NCI-H2171 (cell line): ENCODE results near the gene TMEM184B.
A peak's percentile ranks its signal among the peaks of the same experiment; 100 is the strongest.

Source experiments
- DNase-seq: peaks from one replicate; lab custom pipeline; 2025; lab: John Stamatoyannopoulos, UW

Gene TMEM184B

DNA sequence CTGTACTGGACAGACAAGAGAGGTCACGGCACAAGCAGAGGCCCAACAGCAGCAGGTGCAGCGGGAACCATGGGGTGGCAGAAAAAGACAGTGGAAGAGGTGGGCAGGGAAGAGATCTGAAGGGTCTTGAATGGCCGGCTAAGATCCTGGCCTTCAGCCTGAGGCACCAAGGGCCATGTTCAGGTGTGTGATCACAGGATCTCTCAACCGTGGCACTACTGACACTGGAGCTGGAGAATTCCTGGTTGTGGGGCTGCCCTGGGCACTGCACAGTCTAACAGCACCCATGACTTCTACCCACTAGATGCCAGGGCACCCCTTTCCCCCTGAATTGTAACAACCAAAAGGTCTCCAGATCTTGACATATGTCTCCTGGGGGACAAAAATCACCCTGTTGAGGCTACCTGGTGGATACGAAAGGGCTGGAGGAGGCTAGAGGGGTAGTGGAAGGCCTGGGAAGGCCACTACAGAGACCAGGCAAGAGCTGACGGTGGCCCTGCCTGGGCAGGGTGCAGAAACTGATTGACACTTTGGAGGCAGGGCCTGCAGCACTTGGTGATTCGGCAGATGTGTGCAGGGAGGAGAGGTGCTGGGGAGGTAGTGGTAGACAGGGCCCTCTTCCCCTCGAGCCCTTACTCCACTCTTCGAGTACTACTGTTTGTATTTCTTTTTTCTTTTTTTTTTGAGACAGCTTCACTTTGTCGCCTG, 36.1 kb upstream of the TMEM184B start:
- no peak for DNase-seq

DNA sequence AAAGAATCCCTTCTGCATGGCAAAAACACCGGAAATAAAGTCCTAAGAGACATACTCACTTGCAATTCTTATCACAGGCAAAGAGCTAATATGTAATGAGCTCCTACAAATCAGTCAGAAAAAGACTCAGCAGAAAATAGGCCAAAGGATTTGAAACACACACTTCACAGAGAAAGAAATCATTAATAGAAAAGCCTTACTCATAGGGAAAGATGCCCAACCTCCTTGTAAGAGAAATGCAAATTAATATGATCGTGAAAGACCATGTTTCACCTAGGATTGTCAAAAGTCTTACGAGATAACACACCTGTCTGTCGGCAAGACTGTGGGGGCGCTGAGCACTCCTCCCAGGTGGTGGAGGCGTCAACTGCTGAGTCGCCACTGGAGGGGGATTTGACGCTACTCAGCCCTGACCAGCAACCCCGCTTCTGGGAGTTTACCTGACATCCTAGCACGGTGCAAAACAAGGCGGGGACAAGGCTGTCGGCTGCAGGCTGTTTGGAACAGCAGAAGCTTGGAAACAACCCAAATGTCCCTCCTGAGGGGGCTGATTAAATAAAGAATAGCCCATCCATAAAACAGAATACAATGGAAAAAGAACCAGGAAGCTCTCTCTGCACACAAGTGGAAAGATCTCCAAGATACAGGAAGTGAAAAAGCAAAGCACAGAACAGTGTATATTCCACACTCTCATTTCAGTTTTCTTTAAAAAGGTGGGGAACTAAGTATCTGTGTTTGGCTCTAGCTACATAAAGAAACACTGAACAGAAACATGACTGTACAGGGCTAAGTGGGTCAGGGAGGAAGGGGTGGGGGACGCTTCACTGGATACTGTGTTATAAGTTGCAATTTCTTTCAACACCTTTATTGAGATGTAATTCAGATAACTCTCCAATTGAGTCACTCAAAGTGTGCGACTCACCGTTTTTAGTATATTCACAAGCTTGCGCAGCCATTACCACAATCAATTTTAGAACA, 33.0 kb upstream of the TMEM184B start:
- DNase-seq: peak; percentile 30

DNA sequence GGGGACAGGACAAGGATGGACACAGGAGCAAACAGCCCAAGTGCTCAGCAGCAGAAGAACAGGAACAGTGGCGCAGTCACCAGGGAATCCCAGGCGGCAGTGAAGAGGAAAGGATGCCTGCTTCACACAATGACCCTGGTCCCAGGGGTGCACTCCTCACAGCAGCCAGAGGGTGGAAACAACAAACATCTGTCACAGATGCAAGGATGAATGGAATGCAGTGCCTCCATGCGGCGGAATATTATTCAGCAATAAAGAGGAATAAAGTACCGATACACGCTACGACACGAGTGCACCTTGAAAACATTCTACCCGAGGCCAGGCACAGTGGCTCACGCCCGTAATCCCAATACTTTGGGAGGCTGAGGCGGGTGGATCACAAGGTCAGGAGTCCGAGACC, 31.7 kb upstream of the TMEM184B start:
- DNase-seq: no peak

DNA sequence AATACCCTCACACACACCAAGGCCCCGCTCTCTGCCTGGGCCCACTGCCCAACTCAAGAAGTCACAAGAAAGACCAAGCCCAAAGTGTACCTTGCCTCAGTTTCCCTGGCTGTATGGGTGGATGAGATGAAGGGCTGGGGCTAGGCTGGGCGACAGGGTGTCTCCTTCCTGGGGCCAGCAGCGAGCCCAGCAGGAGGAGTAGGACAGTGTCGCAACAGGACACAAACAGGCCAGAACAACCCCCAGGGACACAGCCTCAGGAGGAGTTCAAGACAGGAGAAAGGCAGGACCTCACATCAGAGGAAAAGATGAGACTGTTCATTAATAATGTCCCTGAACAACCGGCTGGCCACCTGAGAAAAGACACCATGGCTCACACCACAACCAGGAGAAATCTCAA, 31.2 kb upstream of the TMEM184B start:
- no peak for DNase-seq

DNA sequence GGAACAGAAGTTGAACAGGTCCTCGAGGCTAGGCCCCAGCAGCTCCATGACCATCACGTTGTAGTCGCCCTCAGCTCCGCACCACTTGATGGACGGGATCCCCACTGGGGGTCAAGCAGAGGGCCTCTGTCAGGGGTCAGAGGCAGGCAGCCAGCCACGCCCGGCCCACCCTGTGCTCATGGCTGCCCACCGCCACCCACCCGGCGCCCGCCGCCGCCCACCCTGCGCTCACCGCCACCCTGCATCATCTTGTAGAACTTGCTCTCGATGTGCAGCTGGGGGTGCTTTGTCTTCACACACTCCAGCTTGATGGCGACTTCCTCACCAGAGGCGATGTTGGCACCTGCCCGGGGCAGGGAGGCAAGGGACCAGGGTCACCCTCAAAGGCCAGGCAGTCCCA, 30.1 kb upstream of the TMEM184B start:
- DNase-seq: no peak

DNA sequence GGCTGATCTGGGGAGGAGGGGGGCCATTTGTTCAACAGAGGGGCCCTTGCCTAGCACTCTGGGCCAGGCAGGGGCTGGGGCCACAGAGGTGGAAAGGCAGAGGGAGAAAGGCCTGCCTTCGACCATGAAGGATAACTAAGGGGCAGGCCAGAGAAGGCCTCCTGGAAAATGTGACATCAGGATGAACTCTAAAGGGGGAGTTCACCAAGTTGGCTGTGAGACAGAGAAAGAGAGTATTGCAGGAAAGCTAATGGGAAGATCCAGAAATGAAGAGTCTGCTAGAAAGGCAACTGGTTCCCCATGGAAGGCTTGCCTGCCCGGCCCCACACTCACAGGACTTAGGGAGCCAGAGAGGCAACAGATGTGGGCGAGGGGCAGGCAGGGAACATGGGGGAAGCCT, 28.1 kb upstream of the TMEM184B start:
- DNase-seq: no peak

DNA sequence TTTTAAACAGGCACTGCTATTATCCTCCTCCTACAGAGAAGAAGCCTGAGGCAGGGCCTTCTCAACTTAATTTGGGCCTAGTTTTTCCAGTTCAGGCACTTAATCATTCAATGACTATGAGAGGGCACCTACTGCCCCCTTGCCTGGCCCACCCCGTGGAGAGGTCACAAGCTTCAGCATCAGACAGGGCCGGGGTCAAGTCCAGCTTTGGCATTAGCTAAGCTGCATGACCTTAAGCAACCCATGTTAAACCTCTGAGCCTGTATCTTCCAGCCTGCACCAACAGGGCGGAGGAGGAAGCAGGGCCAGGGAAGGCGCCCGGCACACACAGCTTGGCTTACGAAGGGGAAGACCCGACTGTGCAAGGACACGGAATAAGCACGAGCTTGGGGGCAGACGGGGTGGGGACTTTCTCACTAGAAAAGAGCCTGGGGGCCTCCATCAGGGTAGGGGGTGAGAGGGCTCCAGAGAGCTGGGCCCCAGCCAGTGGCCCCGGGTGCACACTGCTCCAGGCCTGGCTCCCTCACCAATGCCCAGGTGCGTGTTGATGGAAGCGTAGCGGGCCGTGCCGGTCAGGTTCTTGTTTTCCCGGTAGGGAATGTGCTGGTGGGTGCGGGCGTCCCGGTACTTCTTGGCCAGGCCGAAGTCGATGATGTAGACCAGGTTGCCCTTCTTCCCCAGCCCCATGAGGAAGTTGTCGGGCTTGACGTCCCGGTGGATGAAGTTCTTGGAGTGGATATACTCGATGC, 27.6 kb upstream of the TMEM184B start:
- DNase-seq: no peak

DNA sequence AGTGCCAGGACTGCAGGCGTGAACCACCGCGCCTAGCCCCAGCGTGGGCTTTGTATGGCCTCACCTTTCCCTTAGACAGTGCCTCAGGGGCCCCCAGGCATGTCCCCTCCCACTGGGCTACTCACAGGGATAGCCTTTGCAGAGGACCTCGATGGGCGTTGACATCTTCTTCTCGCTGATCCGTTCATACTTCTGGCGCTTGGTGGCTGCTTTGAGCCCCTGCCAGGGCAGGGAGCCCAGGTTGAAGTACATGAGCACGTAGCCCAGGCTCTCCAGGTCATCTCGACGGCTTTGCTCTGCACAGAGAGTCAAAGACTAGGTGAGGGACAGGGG, 26.9 kb upstream of the TMEM184B start:
- DNase-seq: no peak

DNA sequence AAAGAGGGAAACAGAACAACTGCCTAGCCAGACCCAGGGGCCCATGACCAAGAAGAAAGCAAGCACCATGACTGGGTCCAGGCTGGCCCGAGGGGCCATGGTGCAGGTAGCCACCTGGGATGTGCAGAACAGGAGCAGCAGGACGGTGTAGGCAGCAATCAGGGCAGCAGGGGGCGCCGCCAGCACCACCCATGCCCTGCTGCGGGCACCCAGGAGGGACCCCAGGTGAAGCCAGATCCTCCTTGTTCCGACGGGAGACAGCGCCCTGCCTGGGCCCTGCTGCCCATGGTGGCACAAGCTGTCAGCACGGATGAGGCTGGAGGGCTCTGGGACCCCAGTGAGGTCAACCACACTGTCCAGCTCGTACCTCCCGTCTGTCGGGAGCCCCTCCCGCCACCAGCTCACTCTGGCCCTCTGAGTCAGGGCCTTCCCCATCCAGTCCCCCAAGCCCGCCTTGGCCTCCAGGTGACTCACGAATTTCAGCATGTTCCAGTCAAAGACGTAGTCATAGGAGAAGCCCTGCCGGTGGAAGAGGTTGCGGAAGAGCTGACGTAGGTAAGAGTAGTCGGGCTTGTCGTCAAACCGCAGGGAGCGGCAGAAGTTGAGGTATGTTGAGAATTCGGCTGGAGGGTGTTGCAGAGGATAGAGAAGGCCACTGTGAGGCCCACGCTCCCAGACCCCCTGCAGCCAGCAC, 25.6 kb upstream of the TMEM184B start:
- DNase-seq: no peak

DNA sequence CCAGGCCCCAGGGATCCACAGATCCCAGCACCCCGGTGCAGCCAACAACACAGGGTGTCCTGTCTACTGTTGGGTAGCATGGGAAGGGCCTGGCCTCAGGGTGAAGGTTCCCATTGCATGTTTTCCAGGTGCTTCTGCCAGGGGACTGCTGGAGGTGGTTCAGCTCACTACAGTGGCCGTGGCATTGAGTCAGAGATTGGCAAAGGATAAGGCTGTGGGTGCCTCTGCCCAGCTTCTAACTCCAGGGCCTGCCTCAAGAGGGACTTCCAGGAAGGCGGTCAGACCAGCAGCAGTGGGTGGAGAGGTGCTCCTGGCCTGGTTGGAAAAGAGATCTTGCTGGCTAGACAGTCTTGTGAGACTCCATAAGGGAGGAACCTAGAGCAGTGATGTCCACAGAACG, 23.6 kb upstream of the TMEM184B start:
- DNase-seq: no peak

DNA sequence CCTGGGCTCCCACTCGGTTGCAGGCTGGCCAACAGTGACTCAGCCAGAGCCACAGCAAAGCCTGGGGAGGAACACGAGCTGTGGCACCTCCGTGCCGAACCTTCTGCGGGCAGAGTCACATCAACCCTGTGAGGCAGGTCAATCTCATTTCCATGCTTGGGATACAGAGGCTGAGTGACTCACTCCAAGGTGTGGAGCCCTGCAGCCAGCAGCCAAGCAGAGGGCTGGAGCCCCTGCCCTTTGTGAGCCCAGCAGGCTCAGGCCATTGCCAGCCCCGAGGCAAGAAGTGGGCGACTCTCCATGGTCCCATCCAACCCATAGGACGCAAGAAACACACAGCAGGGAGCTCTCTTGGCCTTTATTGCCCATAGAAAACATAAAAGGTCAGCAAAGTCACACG, 23.1 kb upstream of the TMEM184B start:
- no peak for DNase-seq

DNA sequence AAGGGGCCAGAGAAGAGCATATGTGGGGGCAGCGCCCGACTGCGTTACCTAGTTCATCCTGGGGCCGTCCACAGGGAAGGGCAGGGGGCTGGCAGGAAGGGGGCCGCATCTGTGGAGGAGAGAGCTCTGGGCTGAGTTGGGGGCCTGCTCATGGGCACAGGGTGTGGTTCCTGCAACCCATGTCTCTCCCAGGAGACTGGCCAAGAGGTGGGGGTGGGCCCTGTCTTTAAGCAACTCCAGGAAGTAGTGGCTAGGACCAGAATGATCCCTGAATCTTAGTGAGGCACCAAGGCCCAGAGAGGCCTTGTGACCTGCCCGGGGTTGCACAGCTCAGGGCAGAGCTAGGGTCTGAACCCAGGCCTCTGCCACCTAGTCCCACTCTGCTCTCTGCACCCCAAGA, 22.5 kb upstream of the TMEM184B start:
- no peak for DNase-seq

DNA sequence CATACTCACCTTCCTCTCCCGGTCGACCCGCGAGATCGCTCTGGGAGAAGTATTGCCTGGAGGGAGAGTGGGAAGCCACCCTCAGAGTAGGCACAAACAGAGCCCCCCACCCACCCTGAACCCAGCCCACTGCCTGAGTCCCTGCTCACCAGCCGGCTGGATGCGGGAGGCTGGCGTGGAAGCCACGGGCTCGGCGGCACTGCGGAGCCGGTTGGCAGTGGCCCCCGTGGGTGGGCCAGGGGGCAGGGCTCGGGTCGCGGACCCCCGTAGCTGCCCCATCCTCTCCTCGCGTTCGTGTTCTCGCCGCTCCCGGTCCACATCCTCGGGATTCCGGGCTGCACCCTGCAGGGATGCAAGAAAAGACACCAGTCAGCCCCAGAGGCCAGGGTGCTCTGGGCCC, 21.4 kb upstream of the TMEM184B start:
- no peak for DNase-seq

DNA sequence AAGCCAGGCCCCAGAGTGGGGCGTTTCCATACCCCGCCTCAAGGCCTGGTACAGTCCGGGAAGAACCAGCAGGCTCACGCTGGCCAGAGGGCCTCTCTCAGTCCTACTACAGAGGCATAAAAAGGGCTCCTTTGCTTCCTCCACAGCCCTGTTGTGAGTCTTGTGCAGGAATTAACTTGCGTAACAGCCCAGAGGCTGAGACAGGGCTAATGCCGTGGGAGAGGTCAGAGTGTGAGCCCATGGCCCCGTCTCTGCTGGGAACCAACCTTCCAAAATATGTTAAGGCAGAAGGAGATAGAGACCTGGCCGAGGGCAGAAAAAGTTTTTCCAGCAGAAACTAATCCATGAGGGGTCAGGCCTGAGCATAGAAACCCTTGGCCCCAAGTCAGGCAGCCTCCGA, 19.9 kb upstream of the TMEM184B start:
- no peak for DNase-seq

DNA sequence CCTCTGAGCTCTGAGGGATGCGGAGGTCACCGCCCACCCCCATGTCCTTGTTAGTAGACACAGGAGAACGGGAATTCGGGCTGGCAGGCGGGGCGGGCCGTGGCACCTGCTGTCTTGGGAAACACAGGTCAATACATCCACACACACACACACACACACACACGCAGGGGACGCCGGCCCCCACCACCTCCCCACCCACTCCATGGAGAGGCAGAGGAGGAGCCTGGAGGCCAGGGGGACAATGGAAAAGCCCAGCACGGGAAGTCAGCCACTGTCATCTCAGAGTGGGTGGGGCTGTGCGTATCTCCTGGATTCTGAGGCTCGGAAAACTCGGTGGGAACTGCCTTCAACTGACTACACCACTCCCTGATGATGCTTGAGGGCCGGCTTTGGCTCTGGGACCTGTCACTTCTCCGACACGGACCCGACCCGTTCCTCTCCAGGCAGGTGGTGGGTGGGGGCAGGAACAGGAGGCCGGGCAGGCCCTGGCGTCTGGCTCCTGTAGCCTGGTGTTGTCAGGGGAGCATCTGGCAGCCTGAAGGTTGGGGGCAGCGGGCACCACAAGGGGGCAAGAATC, 18.5 kb upstream of the TMEM184B start:
- peak; percentile 74 for DNase-seq

DNA sequence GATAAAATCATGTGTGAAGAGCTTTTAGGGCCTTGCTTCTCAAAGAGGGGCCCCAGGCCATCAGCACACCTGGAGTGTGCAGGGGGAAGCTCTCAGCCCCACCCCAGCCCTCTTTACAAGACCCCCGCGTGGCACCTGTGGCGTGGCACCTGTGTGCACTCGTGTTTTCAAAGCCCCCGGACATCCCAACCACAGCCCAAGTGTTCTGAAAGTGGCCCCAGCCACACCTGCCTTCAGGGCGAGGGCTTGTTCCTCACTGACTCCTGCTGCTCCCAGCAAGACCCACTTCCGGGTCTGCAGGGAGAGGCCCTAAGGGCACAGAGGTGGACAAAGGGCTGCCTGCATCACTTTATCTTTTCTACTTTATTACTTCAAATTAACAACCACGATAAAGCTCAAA, 17.5 kb upstream of the TMEM184B start:
- no peak for DNase-seq

DNA sequence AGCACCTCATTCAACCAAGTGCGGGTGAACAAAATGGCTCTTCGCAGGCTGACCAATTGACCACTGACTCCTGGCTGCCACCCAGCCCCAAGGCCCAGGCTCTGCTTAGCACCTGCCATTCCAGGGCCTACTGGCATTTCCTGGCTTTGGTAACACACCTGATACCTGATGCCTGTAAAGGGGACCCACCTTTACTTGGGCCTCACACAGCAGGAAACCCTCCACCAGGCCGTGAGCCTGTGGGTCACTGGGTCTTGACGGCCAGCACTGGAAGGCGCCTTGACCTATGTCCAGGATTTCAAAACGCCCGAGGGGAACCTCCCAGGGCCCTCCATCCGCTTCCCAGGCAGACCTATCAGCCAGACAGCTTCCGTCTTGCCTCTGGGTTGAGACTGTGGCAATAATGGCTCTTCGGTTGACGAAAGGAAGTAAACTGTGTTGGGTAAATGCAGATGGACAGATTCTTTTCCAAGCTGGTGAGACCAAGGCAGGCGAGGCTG, 16.8 kb upstream of the TMEM184B start:
- no peak for DNase-seq

DNA sequence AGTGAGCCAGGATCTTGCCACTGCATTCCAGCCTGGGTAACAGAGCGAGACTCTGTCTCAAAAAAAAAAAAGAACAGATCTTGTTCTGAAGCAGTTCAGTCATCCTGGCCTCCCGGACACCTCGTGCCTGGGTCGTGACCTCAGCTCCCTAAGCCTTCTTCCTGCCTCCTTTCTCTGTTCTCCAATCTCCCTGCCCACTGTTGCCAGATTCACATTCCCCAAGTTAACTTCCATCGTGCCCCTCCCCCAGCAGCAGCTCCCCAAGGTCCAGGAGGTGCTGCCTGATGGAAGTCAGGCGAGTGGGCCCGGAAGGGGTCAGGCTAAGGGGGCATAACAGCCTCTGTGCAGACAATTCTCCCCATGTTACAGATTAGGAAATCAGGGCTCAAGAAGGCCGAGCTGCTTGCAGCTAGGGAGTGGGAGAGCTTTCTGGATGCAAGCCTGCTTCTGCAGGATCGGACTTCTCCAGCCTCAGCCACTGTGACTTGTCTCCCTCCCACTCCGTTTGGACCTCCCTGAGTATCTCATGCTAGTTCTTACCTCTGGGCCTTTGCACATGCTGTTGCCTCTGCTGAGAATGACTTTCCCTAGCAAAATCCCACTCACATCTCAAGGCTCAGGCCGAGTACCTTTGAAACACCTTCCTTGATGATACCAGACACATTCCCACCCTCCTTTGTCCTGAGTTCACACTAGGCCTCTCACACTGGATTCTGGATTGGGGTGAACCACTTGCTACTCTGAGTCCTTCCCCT, 14.3 kb upstream of the TMEM184B start:
- DNase-seq: no peak

DNA sequence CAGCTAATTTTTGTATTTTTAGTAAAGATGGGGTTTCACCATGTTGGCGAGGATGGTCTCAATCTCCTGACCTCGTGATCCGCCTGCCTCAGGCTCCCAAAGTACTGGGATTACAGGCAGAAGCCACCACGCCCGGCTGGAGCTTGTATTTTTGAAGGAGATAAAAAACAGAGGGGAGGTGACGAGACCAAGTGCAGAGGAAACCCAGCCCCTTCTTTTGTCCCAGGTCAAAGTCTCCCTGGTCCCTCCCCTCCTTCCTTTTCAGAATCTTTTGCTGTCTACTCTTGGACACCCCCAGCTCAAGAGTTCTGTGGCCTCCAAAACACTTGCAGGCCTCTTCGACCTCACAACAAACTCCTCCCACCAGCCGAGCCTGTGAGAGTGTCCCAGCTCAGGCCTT, 12.2 kb upstream of the TMEM184B start:
- no peak for DNase-seq

DNA sequence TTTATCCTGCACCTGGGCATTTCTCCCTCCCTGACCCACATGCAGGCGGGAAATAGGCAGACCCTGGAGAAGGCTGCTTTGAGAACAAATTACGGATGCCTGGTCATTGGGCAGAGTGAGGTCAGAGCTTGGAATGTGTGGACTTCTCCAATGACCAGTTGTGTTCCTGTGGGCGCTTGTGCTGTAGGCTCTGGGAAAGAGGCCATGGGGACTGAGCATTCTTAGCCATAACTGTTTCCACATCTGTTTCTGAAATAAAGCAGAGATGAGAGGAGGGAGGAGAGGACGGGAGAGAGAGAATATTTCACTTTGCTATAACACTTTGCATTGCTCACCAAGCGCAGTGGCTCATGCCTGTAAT, 11.2 kb upstream of the TMEM184B start:
- DNase-seq: no peak

DNA sequence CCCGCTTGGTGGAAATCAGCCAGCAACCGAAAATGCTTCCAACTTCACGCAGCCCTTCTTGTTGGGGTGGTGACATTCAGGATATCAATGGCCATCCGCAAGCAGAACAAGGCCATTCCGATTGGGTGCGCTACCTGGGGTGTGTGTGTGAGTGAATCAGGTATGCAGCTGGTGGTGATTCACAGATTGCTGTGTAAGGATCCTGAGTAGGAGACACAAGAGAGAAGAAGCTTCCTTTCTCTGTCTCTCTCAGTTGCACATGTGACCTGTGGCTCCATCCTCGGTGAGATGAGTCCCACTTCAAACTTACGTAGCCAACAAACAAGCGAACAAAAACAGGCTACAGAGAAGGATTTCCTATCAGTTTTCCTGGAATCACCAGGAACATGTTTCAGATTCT, 9.6 kb upstream of the TMEM184B start:
- DNase-seq: no peak
